ENCODE results near the gene COBL. TPM values are rescaled to one million over a fixed set of nuclear protein-coding genes. Genes with fewer than 3 reads are reported as not detected.

Gene COBL
- total RNA-seq, 1 experiment from 2014 or later = 51.4 TPM

- Histone ChIP-seq H3K36me3 (ENCODE audit: low read depth) (no peaks in the 10 kb centered on the region), H3K4me3 (no peak overlapping the region), H3K4me2 (no peak overlapping the region), H2AFZ (no peak overlapping the region), H3K4me1 (replicated peaks; ENCODE audit: insufficient read depth) (peaks cover 23% of the 10 kb centered on the region), H3K27ac (no peak overlapping the region), H4K20me1 (ENCODE audit: insufficient read depth) (no peaks in the 10 kb centered on the region), H3F3A (ENCODE audit: insufficient read depth, low read depth) (peaks cover 12% of the 10 kb centered on the region; the same call in 1 of the 2 replicates), H3K79me2 (ENCODE audit: low read depth) (peaks cover 9% of the 10 kb centered on the region), H3K27me3 (ENCODE audit: insufficient read depth, low read depth) (no peaks in the 10 kb centered on the region), H3K9me2 (ENCODE audit: insufficient read depth) (no peaks in the 10 kb centered on the region), H3K9me3 (ENCODE audit: insufficient read depth, low read depth) (no peaks in the 10 kb centered on the region)
- intact Hi-C loops (cut with micrococcal nuclease; ENCODE audit: unreplicated experiment) = no loop called here
- DNase-seq = peak; percentile 49 to 73
- no TSS peak for BruUV-seq (replicated peaks)
- ChIA-PET POLR2A (ENCODE audit: unreplicated experiment) (no interaction called here), CTCF (interaction anchor here (0.6 to 1.1 kb wide), 2 partner anchors 31 to 121 kb away, joined by 3 to 4 read pairs; no protein-coding TSS in a partner anchor)
- no peak for TF ChIP-seq CTCF (conservative IDR thresholded peaks at IDR 0.05)
- TF ChIP-seq EZH2 (IDR thresholded peaks at IDR 0.05; ENCODE audit: low read depth) = no peak
Measured at GRCh38 chr7:51255536-51256208, 60.9 kb downstream of the COBL start.

GRCh38 chr7:51255036-51255435, 61.6 kb downstream of the COBL start:
- ChIA-PET CTCF (interaction anchor here (1.1 kb wide), 1 partner anchor 30 kb away, joined by 3 read pairs; no protein-coding TSS in a partner anchor), POLR2A (ENCODE audit: unreplicated experiment) (no interaction called here)
- no TSS peak for BruUV-seq (replicated peaks)
- Histone ChIP-seq H3K36me3 (ENCODE audit: low read depth) (no peaks in the 10 kb centered on the region), H3K4me1 (replicated peaks; ENCODE audit: insufficient read depth) (peaks cover 25% of the 10 kb centered on the region), H3K9me2 (ENCODE audit: insufficient read depth) (no peaks in the 10 kb centered on the region), H3K4me2 (no peak overlapping the region), H4K20me1 (ENCODE audit: insufficient read depth) (no peaks in the 10 kb centered on the region), H3K79me2 (ENCODE audit: low read depth) (peaks cover 12% of the 10 kb centered on the region), H3F3A (ENCODE audit: insufficient read depth, low read depth) (peaks cover 12% of the 10 kb centered on the region; the same call in 1 of the 2 replicates), H3K9me3 (ENCODE audit: insufficient read depth, low read depth) (no peaks in the 10 kb centered on the region), H2AFZ (no peak overlapping the region), H3K4me3 (no peak overlapping the region), H3K27me3 (ENCODE audit: insufficient read depth, low read depth) (no peaks in the 10 kb centered on the region), H3K27ac (no peak overlapping the region)
- intact Hi-C loops (cut with micrococcal nuclease; ENCODE audit: unreplicated experiment) = no loop called here
- DNase-seq = no peak
- TF ChIP-seq EZH2 (IDR thresholded peaks at IDR 0.05; ENCODE audit: low read depth) = no peak
- no peak for TF ChIP-seq CTCF (conservative IDR thresholded peaks at IDR 0.05)

GRCh38 chr7:51253157-51253556, 63.5 kb downstream of the COBL start:
- Histone ChIP-seq H3K36me3 (ENCODE audit: low read depth) (no peaks in the 10 kb centered on the region), H3K4me2 (no peak overlapping the region), H3K9me3 (ENCODE audit: insufficient read depth, low read depth) (no peaks in the 10 kb centered on the region), H4K20me1 (ENCODE audit: insufficient read depth) (no peaks in the 10 kb centered on the region), H3K27me3 (ENCODE audit: insufficient read depth, low read depth) (no peaks in the 10 kb centered on the region), H3F3A (ENCODE audit: insufficient read depth, low read depth) (peaks cover 12% of the 10 kb centered on the region; the same call in 1 of the 2 replicates), H3K4me3 (no peak overlapping the region), H3K9me2 (ENCODE audit: insufficient read depth) (no peaks in the 10 kb centered on the region), H2AFZ (no peak overlapping the region), H3K79me2 (ENCODE audit: low read depth) (peaks cover 12% of the 10 kb centered on the region), H3K4me1 (replicated peaks; ENCODE audit: insufficient read depth) (peaks cover 31% of the 10 kb centered on the region), H3K27ac (no peak overlapping the region)
- ChIA-PET CTCF (no interaction called here), POLR2A (ENCODE audit: unreplicated experiment) (no interaction called here)
- no peak for TF ChIP-seq EZH2 (IDR thresholded peaks at IDR 0.05; ENCODE audit: low read depth)
- TF ChIP-seq CTCF (conservative IDR thresholded peaks at IDR 0.05) = peak; percentile 58
- no peak for DNase-seq
- BruUV-seq (replicated peaks) = no TSS peak
- intact Hi-C loops (cut with micrococcal nuclease; ENCODE audit: unreplicated experiment) = no loop called here
